K562 (cell line): Measurements from ENCODE around the gene DNAJB2. TPM values are rescaled to one million over a fixed set of nuclear protein-coding genes. Genes with fewer than 3 reads are reported as not detected.
A peak's percentile ranks its signal among the peaks of the same experiment; 100 is the strongest.

Source experiments
- ATAC-seq: fragments of 200-7000 bp; cut with Tn5 transposase; 3 replicates; pipeline ENCODE4 v1.9.1; 2020; ENCODE audit warnings: moderate library complexity
- BruUV-seq: library from RNA; stranded (reverse); fragments of 400-500 nt; replicated peaks from 2 replicates; lab custom pipeline; 2021; lab: Mats Ljungman, UMichigan
- CTCF ChIA-PET: fragments of 300-600 bp; formaldehyde crosslinking; extraction: SDS; loops from one replicate; lab custom pipeline; 2021; ENCODE audit warnings: low intra/inter-chr PET ratio; lab: Yijun Ruan, JAX
- POLR2A ChIA-PET: fragments of 300-600, 350-650 bp; sonication (Branson Sonifier 250); formaldehyde crosslinking; extraction: SDS; loops from one replicate; lab custom pipeline; 2021; ENCODE audit warnings: antibody characterized with exemption, inconsistent platforms; lab: Yijun Ruan, JAX
- DNase-seq, 4 experiments: peaks; one replicate each; pipeline versions ENCODE4 v3.0.0 to v3.0.0-alpha.2; 2011 to 2018; ENCODE audit warnings: low spot score in 3 of 4, mixed read lengths in 3 of 4; ENCODE audit errors: extremely low read depth in 1 of 4
- FAIRE-seq: peaks from 2 replicates; lab custom pipeline; 2011; peaks lifted over from hg19 to GRCh38; lab: Jason Lieb, UNC
- H2AFZ ChIP-seq: 2 replicates; pipeline ENCODE4 v1.6.0; 2011; ENCODE audit warnings: low read depth, low read length, control low read depth, inconsistent platforms
- H3K27ac ChIP-seq: fragments of 200-600 bp; 3 replicates; pipeline ENCODE4 v1.8.0; 2011; ENCODE audit warnings: low read depth, mild to moderate bottlenecking, control low read depth, inconsistent platforms, low read length, moderate library complexity, mixed read lengths; ENCODE audit errors: extremely low read depth
- H3K27me3 ChIP-seq, 2 experiments: fragments of 300-600 bp in 1 of 2; 2 replicates in 1 of 2; 3 replicates in 1 of 2; pipeline versions ENCODE4 v1.6.0 to v1.8.0; 2011; ENCODE audit warnings: inconsistent platforms in 2 of 2, low read length in 2 of 2, mild to moderate bottlenecking in 1 of 2, mixed read lengths in 1 of 2, moderate library complexity in 1 of 2; ENCODE audit not compliant: control insufficient read depth in 2 of 2, insufficient read depth in 2 of 2
- H3K36me3 ChIP-seq: fragments of 300-600 bp; 3 replicates; pipeline ENCODE4 v1.8.0; 2011; ENCODE audit warnings: mild to moderate bottlenecking, low read length, inconsistent platforms; ENCODE audit not compliant: control insufficient read depth, insufficient read depth
- H3K4me1 ChIP-seq, 2 experiments: fragments of 200-600 bp in 1 of 2; replicated peaks in 1 of 2; 2 replicates in 1 of 2; 3 replicates in 1 of 2; pipeline versions ENCODE4 v1.5.1 to v1.8.0; 2011; ENCODE audit warnings: inconsistent platforms in 2 of 2, low read length in 2 of 2, mild to moderate bottlenecking in 1 of 2, mixed read lengths in 1 of 2, moderate library complexity in 1 of 2; ENCODE audit not compliant: control insufficient read depth in 2 of 2, insufficient read depth in 2 of 2
- H3K4me2 ChIP-seq: 2 replicates; pipeline ENCODE4 v1.6.1; 2011; ENCODE audit warnings: low read length, control low read depth, inconsistent platforms, mixed read lengths; ENCODE audit not compliant: insufficient read depth
- H3K4me3 ChIP-seq: fragments of 200-600 bp; sonication (generic), shearing (Covaris generic); 2 replicates; pipeline ENCODE4 v1.5.1; 2016; ENCODE audit warnings: control low read depth, inconsistent platforms
- H3K79me2 ChIP-seq: fragments of 200-600 bp; 3 replicates; pipeline ENCODE4 v1.8.0; 2011; ENCODE audit warnings: low read length, inconsistent platforms; ENCODE audit not compliant: control insufficient read depth, insufficient read depth
- H3K9ac ChIP-seq, 2 experiments: 2 replicates each; pipeline versions ENCODE4 v1.6.0 to v1.6.1; 2011; ENCODE audit warnings: low read depth in 2 of 2, low read length in 2 of 2, control low read depth in 1 of 2, inconsistent platforms in 1 of 2, mild to moderate bottlenecking in 1 of 2, mixed read lengths in 1 of 2; ENCODE audit not compliant: insufficient read depth in 1 of 2
- H3K9me1 ChIP-seq: one replicate; pipeline ENCODE4 v1.6.0; 2011; ENCODE audit warnings: inconsistent platforms, mild to moderate bottlenecking, low read length, moderate library complexity; ENCODE audit not compliant: control insufficient read depth, insufficient read depth
- H3K9me3 ChIP-seq: replicated peaks from 2 replicates; pipeline ENCODE4 v1.5.1; 2011; ENCODE audit warnings: low read depth, low read length, inconsistent platforms; ENCODE audit not compliant: control insufficient read depth, insufficient read depth
- H4K20me1 ChIP-seq: replicated peaks from 2 replicates; pipeline ENCODE4 v1.6.1; 2011; ENCODE audit warnings: low read length, inconsistent platforms, mixed read lengths; ENCODE audit not compliant: control insufficient read depth, insufficient read depth
- CREBBP ChIP-seq: IDR thresholded peaks from one replicate; pipeline ENCODE4 v1.6.1; 2012; ENCODE audit warnings: low read depth, mild to moderate bottlenecking, control low read depth, inconsistent platforms, low read length
- DPF2 ChIP-seq: fragments of 450-650 bp; IDR thresholded peaks from 2 replicates; pipeline ENCODE4 v1.6.1; 2016
- HDGF ChIP-seq: fragments of 450-650 bp; IDR thresholded peaks from 2 replicates; pipeline ENCODE4 v1.6.1; 2016
- MAX ChIP-seq: sonication (generic); formaldehyde crosslinking; IDR thresholded peaks from 2 replicates; pipeline ENCODE4 v1.9.0; 2022; ENCODE audit warnings: mild to moderate bottlenecking, missing genetic modification reagents
- MCM7 ChIP-seq, 2 experiments: fragments of 450-650 bp; IDR thresholded peaks; 2 replicates each; pipeline ENCODE4 v1.6.1; 2016 to 2018
- MEF2A ChIP-seq: IDR thresholded peaks from 2 replicates; pipeline ENCODE4 v1.6.1; 2011; ENCODE audit warnings: low read depth, mild to moderate bottlenecking, low read length, moderate library complexity; ENCODE audit not compliant: control insufficient read depth
- MXI1 ChIP-seq: IDR thresholded peaks from 2 replicates; pipeline ENCODE4 v1.6.1; 2011; ENCODE audit warnings: low read depth, mild to moderate bottlenecking, improper control_type of control experiment, low read length
- NRF1 ChIP-seq, 2 experiments: fragments of 450-650 bp; IDR thresholded peaks in 1 of 2; conservative IDR thresholded peaks in 1 of 2; 2 replicates each; pipeline ENCODE4 v1.6.1; 2014; ENCODE audit warnings: mild to moderate bottlenecking in 2 of 2
- POLR2AphosphoS2 ChIP-seq: IDR thresholded peaks from 2 replicates; pipeline ENCODE4 v1.6.1; 2012; ENCODE audit warnings: low read length, improper control_type of control experiment
- RBM22 ChIP-seq: fragments of 200-400 bp; formaldehyde crosslinking; IDR thresholded peaks from 2 replicates; pipeline ENCODE4 v1.6.1; 2018; ENCODE audit warnings: low read length, low read depth; ENCODE audit not compliant: poor library complexity, severe bottlenecking
- SMARCA4 ChIP-seq: fragments of 450-650 bp; IDR thresholded peaks from 2 replicates; pipeline ENCODE4 v1.6.1; 2016
- TCF3 ChIP-seq: sonication (generic); formaldehyde crosslinking; IDR thresholded peaks from 2 replicates; pipeline ENCODE4 v1.4.0; 2020; ENCODE audit warnings: mild to moderate bottlenecking, missing genetic modification reagents
- ZFP30 ChIP-seq: fragments of 250-450 bp; sonication (Bioruptor Pico); IDR thresholded peaks from 2 replicates; pipeline ENCODE4 v1.8.0; 2022; ENCODE audit warnings: moderate library complexity, mild to moderate bottlenecking, inconsistent platforms, borderline replicate concordance
- WGBS: fragments of 100-300 bp; shearing (Covaris generic); methylation state at CpG from one replicate; pipeline ENCODE4 v1.1.6; 2016; ENCODE audit warnings: low coverage, mixed read lengths; ENCODE audit not compliant: insufficient coverage; ENCODE audit errors: missing lambda C conversion rate; 5-methylcytosine and 5-hydroxymethylcytosine counted together
- in situ Hi-C: fragments of 300-500 bp; cut with MboI; formaldehyde crosslinking; loops from 4 replicates; pipeline ENCODE4 v1.15.0; 2018; ENCODE audit warnings: inconsistent platforms, mixed read lengths
- intact Hi-C: fragments of 100-400 bp; cut with micrococcal nuclease; formaldehyde crosslinking; loops from 2 replicates; pipeline ENCODE4 v1.14.2; 2022
- polyA plus RNA-seq, 8 experiments: library from polyadenylated mRNA; depleted of rRNA in 4 of 8; stranded (reverse) in 5 of 8; unstranded in 3 of 8; fragments of >200 nt; fragmentation: Nextera tagmentation in 2 of 8; fragmentation: Illumina TruSeq in 1 of 8; extraction: Ambion mirVana in 2 of 8; extraction: Trizol in 1 of 8; gene quantifications; 2 replicates each; pipeline versions ENCODE4 v1.2.1 to v1.2.3, GENCODE V29; 2011 to 2014; ENCODE audit warnings: inconsistent platforms in 1 of 8, missing spikeins in 1 of 8
- total RNA-seq, 7 experiments: library from RNA; depleted of rRNA in 6 of 7; stranded (reverse); fragments of >200 nt in 6 of 7; fragmentation: Illumina TruSeq in 2 of 7; extraction: Trizol in 2 of 7; gene quantifications; 2 replicates each; pipeline versions ENCODE4 v1.2.1 to v1.2.3, GENCODE V29; 2011 to 2021; ENCODE audit warnings: low replicate concordance in 1 of 7
- TF ChIP-seq, protein P1 (sequence below): fragments of 250-450 bp; sonication (Bioruptor Pico); IDR thresholded peaks from 2 replicates; pipeline ENCODE4 v1.9.0; 2021; ENCODE audit warnings: mild to moderate bottlenecking
- TF ChIP-seq, protein P2 (sequence below): sonication (generic); formaldehyde crosslinking; IDR thresholded peaks from 2 replicates; pipeline ENCODE4 v1.8.0; 2022; ENCODE audit warnings: mild to moderate bottlenecking, missing genetic modification reagents

The DNAJB2 gene
- total and polyA plus RNA-seq, 9 of the 15 experiments (the other 6 are each of a cell fraction or from before 2014, with no cell fraction given): 0.08 to 3.0 (median 2.2) TPM; not detected in 1

DNA sequence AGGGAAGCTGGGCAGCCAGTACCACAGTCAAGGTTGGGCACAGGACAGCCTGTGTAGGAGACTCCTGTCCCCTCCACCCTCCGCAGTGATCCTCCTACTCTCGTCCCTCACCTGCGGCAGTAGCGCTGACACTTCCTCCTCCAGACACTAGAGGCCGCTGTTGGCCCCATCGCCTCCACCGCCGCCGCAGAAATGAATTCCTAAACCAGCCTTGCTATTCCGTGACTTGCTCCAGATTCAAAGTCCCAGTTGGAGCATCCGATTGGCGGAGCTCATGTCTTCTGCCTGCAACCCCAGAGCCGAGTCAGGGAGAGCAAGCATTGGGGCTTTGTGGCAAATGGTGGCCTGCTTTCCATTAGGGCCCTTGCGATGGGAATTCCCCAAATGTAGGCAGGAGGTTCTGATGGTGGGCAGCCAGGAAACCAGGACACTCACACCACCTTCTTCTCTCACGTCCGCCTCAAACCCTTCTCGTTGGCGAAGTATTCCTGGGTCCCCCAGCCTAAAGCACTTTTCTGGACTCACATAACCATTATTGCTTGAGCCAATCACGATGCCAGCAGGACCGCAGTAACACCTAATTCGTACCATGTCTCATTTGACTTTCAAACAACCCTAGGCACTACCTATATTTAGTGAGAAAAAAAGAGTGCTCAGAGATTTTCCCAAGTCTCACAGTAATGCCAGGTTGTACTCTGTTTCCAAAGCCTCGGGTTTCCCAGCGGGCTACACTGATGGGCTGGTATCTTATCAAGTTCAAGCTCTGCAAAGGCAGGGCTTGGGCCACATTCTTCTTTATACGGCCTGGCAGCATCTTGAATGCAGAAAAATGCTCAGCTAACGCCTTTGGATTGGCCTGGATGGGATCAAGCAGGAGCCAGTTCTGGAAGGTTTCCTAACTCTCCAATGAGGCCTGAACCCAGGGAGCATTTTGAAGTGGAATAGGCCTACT lies 1.2 kb upstream of the DNAJB2 start (continued):
- TF ChIP-seq ZFP30 (CRISPR knock-in tag) (no peak), SMARCA4 (0 out of 2 replicates have a peak, but pooled peaks have one; percentile 24), NRF1 (conservative IDR thresholded peaks at IDR 0.05 in 1 of 2, IDR thresholded peaks at IDR 0.05 in 1 of 2) (0 out of 4 replicates have a peak, but pooled peaks of 1 of the 2 experiments have one; percentile 34), MAX (CRISPR knock-in tag) (0 out of 2 replicates have a peak, but pooled peaks have one; percentile 28), CREBBP (no peak)
- TF ChIP-seq, protein P1, sequence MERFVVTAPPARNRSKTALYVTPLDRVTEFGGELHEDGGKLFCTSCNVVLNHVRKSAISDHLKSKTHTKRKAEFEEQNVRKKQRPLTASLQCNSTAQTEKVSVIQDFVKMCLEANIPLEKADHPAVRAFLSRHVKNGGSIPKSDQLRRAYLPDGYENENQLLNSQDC (CRISPR knock-in tag): peak; percentile 22; the same call in 1 of the 2 replicates

- no TSS peak for BruUV-seq
- CTCF ChIA-PET: interaction anchor here (4.3 kb wide), 1 partner anchor 17 kb away, joined by 28 read pairs; no protein-coding TSS in a partner anchor
- TF ChIP-seq DPF2: no peak; the same call in 1 of the 2 replicates
- no peak for TF ChIP-seq TCF3 (CRISPR knock-in tag)
- no peak for TF ChIP-seq RBM22
- TF ChIP-seq, protein P2, sequence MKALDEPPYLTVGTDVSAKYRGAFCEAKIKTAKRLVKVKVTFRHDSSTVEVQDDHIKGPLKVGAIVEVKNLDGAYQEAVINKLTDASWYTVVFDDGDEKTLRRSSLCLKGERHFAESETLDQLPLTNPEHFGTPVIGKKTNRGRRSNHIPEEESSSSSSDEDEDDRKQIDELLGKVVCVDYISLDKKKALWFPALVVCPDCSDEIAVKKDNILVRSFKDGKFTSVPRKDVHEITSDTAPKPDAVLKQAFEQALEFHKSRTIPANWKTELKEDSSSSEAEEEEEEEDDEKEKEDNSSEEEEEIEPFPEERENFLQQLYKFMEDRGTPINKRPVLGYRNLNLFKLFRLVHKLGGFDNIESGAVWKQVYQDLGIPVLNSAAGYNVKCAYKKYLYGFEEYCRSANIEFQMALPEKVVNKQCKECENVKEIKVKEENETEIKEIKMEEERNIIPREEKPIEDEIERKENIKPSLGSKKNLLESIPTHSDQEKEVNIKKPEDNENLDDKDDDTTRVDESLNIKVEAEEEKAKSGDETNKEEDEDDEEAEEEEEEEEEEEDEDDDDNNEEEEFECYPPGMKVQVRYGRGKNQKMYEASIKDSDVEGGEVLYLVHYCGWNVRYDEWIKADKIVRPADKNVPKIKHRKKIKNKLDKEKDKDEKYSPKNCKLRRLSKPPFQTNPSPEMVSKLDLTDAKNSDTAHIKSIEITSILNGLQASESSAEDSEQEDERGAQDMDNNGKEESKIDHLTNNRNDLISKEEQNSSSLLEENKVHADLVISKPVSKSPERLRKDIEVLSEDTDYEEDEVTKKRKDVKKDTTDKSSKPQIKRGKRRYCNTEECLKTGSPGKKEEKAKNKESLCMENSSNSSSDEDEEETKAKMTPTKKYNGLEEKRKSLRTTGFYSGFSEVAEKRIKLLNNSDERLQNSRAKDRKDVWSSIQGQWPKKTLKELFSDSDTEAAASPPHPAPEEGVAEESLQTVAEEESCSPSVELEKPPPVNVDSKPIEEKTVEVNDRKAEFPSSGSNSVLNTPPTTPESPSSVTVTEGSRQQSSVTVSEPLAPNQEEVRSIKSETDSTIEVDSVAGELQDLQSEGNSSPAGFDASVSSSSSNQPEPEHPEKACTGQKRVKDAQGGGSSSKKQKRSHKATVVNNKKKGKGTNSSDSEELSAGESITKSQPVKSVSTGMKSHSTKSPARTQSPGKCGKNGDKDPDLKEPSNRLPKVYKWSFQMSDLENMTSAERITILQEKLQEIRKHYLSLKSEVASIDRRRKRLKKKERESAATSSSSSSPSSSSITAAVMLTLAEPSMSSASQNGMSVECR: no peak
- TF ChIP-seq POLR2AphosphoS2: no peak
- no peak for TF ChIP-seq MXI1
- no peak for TF ChIP-seq MEF2A
- no peak for TF ChIP-seq HDGF
- TF ChIP-seq MCM7 (IDR thresholded peaks at IDR 0.05): no peak
Measured at GRCh38 chr2:219278655-219279150, 463 bp upstream of the DNAJB2 start.

More at GRCh38 chr2:219278655-219279150, 463 bp upstream of the DNAJB2 start:
- Histone ChIP-seq H3K9me3 (no peaks in the 10 kb centered on the region), H3K4me2 (peak overlapping the region; percentile 74), H3K4me1 (peaks cover 42 to 59% of the 10 kb centered on the region in 2 experiments), H4K20me1 (no peaks in the 10 kb centered on the region), H3K9me1 (peaks cover 5% of the 10 kb centered on the region), H3K27ac (peak overlapping the region; percentile 87), H3K27me3 (no peaks in the 10 kb centered on the region), H3K9ac (peak overlapping the region; percentile 80 to 84), H2AFZ (peak overlapping the region; percentile 96), H3K4me3 (peak overlapping the region; percentile 32), H3K36me3 (no peaks in the 10 kb centered on the region), H3K79me2 (no peaks in the 10 kb centered on the region)
- FAIRE-seq: no peak
- ATAC-seq: no peak
- 6% methylated on average over 7 of the region's 9 CpGs for WGBS
- in situ Hi-C loops (no loop called here), intact Hi-C loops (loop anchor here (1.0 to 5.0 kb wide), 6 partner anchors 16 to 319 kb away; partner anchors contain the start of genes ABCB6, NHEJ1, STK11IP and TUBA4A)
- no peak for DNase-seq
- POLR2A ChIA-PET: interaction anchor here (0.6 to 1.6 kb wide), 13 partner anchors 10 to 145 kb away, joined by 3 to 8 read pairs (median 5); partner anchors contain the start of genes CNPPD1, DNPEP, GLB1L and STK16
